HepG2 (cell line): ENCODE results near the gene DSG2. TPM values are rescaled to one million over a fixed set of nuclear protein-coding genes. Genes with fewer than 3 reads are reported as not detected.
A peak's percentile ranks its signal among the peaks of the same experiment; 100 is the strongest.

Source experiments
- FOXK2 ChIP-seq: fragments of 450-650 bp; IDR thresholded peaks from 2 replicates; pipeline ENCODE4 v1.6.1; 2016
- IKZF5 ChIP-seq: IDR thresholded peaks from 2 replicates; pipeline ENCODE4 v1.6.1; 2018; ENCODE audit warnings: missing genetic modification reagents, mild to moderate bottlenecking, missing compliant biosample characterization
- IRX3 ChIP-seq: sonication (generic); formaldehyde crosslinking; IDR thresholded peaks from 2 replicates; pipeline ENCODE4 v1.8.1; 2023; ENCODE audit warnings: mild to moderate bottlenecking, low read depth, missing genetic modification reagents, borderline replicate concordance
- NFRKB ChIP-seq: fragments of 450-650 bp; IDR thresholded peaks from 2 replicates; pipeline ENCODE4 v1.6.1; 2017
- YEATS2 ChIP-seq: sonication (generic); formaldehyde crosslinking; IDR thresholded peaks from 2 replicates; pipeline ENCODE4 v1.4.0; 2020; ENCODE audit warnings: missing genetic modification reagents, borderline replicate concordance
- ZBTB10 ChIP-seq: sonication (generic); formaldehyde crosslinking; IDR thresholded peaks from 2 replicates; pipeline ENCODE4 v1.4.0; 2020; ENCODE audit warnings: missing genetic modification reagents, borderline replicate concordance
- ZNF362 ChIP-seq: sonication (generic); formaldehyde crosslinking; IDR thresholded peaks from 2 replicates; pipeline ENCODE4 v1.4.0; 2020; ENCODE audit warnings: missing genetic modification reagents, mild to moderate bottlenecking, borderline replicate concordance
- polyA plus RNA-seq, 8 experiments: library from polyadenylated mRNA; depleted of rRNA in 3 of 8; stranded (reverse) in 7 of 8; unstranded in 1 of 8; fragments of >200 nt; fragmentation: Illumina TruSeq in 4 of 8; extraction: Trizol in 4 of 8; gene quantifications; 2 replicates each; pipeline versions ENCODE4 v1.2.1 to v1.2.3, GENCODE V29; 2011 to 2016; ENCODE audit warnings: low read depth in 4 of 8, missing spikeins in 1 of 8, mixed read lengths in 1 of 8; ENCODE audit not compliant: insufficient read depth in 1 of 8
- total RNA-seq, 5 experiments: library from RNA; depleted of rRNA; stranded (reverse); fragments of >200 nt; fragmentation: Illumina TruSeq; extraction: Trizol; gene quantifications; 2 replicates each; pipeline ENCODE4 v1.2.3, GENCODE V29; 2016; ENCODE audit warnings: low read depth in 1 of 5

Gene DSG2
- total and polyA plus RNA-seq, 2 of the 13 experiments (the other 11 are each of a cell fraction or from before 2014, with no cell fraction given), result 23.3 to 66.7 TPM

GRCh38 chr18:31591628-31592027, 93.7 kb downstream of the DSG2 start, which contains the start of gene TTR (continued):
- TF ChIP-seq YEATS2 (CRISPR knock-in tag), result no peak
- TF ChIP-seq FOXK2, result 0 out of 2 replicates have a peak, but pooled peaks have one; percentile 45
- no peak for TF ChIP-seq ZBTB10 (CRISPR knock-in tag)
- TF ChIP-seq IRX3 (CRISPR knock-in tag), result no peak
- TF ChIP-seq IKZF5 (CRISPR knock-in tag), result 0 out of 2 replicates have a peak, but pooled peaks have one; percentile 60
- no peak for TF ChIP-seq NFRKB
- TF ChIP-seq ZNF362 (CRISPR knock-in tag), result no peak
